VCaP (cell line): ENCODE data around the gene NLRC4.

Experiments
- H3K27ac ChIP-seq: fragments of 450-650 bp; 2 replicates; pipeline ENCODE4 v1.5.1; 2017
- TF ChIP-seq, protein P1 (sequence below): fragments of 450-650 bp; conservative IDR thresholded peaks from 2 replicates; pipeline ENCODE4 v1.5.1; 2017; ENCODE audit warnings: mild to moderate bottlenecking, moderate library complexity

The NLRC4 gene

DNA sequence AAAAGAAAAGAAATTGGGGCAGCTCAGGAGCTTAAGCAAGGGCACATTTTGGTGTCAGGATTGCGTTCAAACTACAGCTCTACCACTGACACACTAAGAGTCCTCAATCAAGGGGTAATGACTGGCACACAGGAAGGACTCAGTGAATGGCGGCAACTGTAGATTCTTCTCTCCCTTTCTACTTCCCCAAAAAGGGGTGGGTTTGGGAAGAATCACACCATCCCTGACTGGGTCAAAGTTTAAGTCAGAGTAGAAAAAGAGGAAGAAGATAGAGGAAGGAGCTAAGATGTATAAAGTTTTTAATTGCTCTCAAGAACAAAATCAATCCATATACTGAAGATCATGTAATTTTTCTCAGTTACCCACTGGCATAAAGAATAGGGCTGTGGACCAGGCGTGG is 2.6 kb downstream of the NLRC4 start:
- no peak overlapping the region for H3K27ac ChIP-seq
- TF ChIP-seq, protein P1, sequence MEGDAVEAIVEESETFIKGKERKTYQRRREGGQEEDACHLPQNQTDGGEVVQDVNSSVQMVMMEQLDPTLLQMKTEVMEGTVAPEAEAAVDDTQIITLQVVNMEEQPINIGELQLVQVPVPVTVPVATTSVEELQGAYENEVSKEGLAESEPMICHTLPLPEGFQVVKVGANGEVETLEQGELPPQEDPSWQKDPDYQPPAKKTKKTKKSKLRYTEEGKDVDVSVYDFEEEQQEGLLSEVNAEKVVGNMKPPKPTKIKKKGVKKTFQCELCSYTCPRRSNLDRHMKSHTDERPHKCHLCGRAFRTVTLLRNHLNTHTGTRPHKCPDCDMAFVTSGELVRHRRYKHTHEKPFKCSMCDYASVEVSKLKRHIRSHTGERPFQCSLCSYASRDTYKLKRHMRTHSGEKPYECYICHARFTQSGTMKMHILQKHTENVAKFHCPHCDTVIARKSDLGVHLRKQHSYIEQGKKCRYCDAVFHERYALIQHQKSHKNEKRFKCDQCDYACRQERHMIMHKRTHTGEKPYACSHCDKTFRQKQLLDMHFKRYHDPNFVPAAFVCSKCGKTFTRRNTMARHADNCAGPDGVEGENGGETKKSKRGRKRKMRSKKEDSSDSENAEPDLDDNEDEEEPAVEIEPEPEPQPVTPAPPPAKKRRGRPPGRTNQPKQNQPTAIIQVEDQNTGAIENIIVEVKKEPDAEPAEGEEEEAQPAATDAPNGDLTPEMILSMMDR, result no peak

DNA sequence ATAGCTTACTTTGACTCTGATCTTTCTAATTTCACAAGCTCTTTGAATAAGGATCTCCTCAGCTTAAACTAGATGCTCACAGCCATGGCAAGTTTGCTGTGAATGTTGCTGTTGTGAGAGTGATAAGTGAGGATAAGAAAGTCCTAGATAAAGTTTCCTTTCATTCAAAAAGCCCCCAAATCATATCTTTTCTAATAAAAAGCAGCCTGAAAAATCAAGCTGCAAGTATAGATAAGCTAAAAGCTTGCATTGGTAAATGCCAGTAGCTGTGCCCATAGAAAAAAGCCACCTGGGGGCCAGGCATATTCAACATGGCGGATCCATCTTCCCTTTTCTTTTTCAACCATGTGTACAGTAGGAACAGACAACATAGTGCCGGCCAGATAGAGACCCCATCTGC is 4.3 kb downstream of the NLRC4 start:
- H3K27ac ChIP-seq, result no peak overlapping the region
- TF ChIP-seq, protein P1, result no peak

- TF ChIP-seq, protein P1, result no peak
- no peak overlapping the region for H3K27ac ChIP-seq
Measured at GRCh38 chr2:32258242-32258641, 6.4 kb downstream of the NLRC4 start.

DNA sequence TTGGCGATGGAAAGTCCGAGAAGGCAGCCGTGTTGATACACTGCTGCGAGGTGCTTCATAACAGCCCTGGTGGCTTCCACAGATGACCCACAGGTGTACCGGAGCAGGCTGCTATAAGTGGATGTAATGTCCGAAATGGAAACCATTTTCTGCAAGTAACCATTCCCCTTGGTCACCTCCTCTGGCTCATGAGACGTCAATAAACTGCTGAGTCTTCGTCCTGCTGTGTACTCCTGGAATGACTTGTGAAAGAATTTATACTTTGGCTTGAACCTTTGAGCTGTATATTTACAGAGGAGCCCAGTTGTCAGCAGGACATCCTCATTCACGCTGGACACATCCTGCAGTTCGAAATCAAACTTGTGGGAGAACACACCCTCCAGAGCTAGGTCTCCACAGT is 14.4 kb downstream of the NLRC4 start:
- H3K27ac ChIP-seq, result no peak overlapping the region
- TF ChIP-seq, protein P1, result no peak

DNA sequence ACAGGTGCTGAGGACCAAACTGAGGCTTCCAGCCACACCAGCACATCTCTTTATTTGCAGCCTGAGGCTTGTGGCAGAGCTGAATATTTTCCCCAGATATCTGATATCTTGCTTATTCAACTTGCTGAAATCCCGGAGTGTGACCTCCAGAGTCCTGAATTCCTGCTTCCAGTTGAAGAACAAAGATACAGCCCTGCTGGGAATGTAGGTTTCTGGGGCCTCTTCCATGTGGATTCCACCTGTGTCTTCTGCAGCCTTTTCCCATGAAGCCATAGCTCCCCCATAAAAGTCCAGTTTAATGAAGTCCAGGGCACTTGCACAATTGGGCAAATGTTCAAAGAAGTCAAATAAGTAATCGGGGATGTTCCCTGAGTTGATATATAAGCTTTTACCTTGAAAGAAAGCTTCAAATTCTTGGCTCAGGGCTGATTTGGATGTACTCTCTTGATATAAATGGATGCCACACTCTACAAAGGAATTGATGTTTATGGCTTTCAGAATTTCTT is 14.9 kb downstream of the NLRC4 start:
- TF ChIP-seq, protein P1, result no peak
- no peak overlapping the region for H3K27ac ChIP-seq

GRCh38 chr2:32248299-32248698 is 16.4 kb downstream of the NLRC4 start:
- no peak overlapping the region for H3K27ac ChIP-seq
- TF ChIP-seq, protein P1, result no peak

DNA sequence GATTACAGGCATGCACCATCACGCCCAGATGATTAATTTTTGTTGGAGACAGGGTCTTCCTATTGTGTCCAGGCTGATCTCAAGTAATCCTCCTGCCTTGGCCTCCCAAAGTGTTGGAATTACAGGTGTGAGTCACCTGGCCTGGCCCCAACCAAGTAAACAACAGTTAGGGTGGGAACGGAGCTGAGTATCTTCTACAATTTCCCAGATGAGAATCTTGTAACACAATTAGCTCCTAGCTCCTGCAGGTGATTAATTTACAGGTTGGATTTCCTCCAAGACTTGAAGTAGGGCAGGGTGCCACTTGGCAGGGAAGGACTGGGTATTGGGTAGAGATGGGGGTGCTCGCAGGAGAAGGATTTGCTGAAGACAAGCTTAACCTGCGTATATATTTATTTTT is 17.8 kb downstream of the NLRC4 start:
- TF ChIP-seq, protein P1, result no peak
- no peak overlapping the region for H3K27ac ChIP-seq
